K562 (cell line): ENCODE results near the gene OXLD1. TPM values are rescaled to one million over a fixed set of nuclear protein-coding genes. Genes with fewer than 3 reads are reported as not detected.

Source experiments
- ATAC-seq: fragments of 200-7000 bp; cut with Tn5 transposase; 3 replicates; pipeline ENCODE4 v1.9.1; 2020; ENCODE audit warnings: moderate library complexity
- BruUV-seq: library from RNA; stranded (reverse); fragments of 400-500 nt; replicated peaks from 2 replicates; lab custom pipeline; 2021; lab: Mats Ljungman, UMichigan
- CTCF ChIA-PET: fragments of 300-600 bp; formaldehyde crosslinking; extraction: SDS; loops from one replicate; lab custom pipeline; 2021; ENCODE audit warnings: low intra/inter-chr PET ratio; lab: Yijun Ruan, JAX
- POLR2A ChIA-PET: fragments of 300-600, 350-650 bp; sonication (Branson Sonifier 250); formaldehyde crosslinking; extraction: SDS; loops from one replicate; lab custom pipeline; 2021; ENCODE audit warnings: antibody characterized with exemption, inconsistent platforms; lab: Yijun Ruan, JAX
- DNase-seq, 4 experiments: peaks; one replicate each; pipeline versions ENCODE4 v3.0.0 to v3.0.0-alpha.2; 2011 to 2018; ENCODE audit warnings: low spot score in 3 of 4, mixed read lengths in 3 of 4; ENCODE audit errors: extremely low read depth in 1 of 4
- FAIRE-seq: peaks from 2 replicates; lab custom pipeline; 2011; peaks lifted over from hg19 to GRCh38; lab: Jason Lieb, UNC
- H2AFZ ChIP-seq: 2 replicates; pipeline ENCODE4 v1.6.0; 2011; ENCODE audit warnings: low read depth, low read length, control low read depth, inconsistent platforms
- H3K27ac ChIP-seq: fragments of 200-600 bp; 3 replicates; pipeline ENCODE4 v1.8.0; 2011; ENCODE audit warnings: low read depth, mild to moderate bottlenecking, control low read depth, inconsistent platforms, low read length, moderate library complexity, mixed read lengths; ENCODE audit errors: extremely low read depth
- H3K27me3 ChIP-seq, 2 experiments: fragments of 300-600 bp in 1 of 2; 2 replicates in 1 of 2; 3 replicates in 1 of 2; pipeline versions ENCODE4 v1.6.0 to v1.8.0; 2011; ENCODE audit warnings: inconsistent platforms in 2 of 2, low read length in 2 of 2, mild to moderate bottlenecking in 1 of 2, mixed read lengths in 1 of 2, moderate library complexity in 1 of 2; ENCODE audit not compliant: control insufficient read depth in 2 of 2, insufficient read depth in 2 of 2
- H3K36me3 ChIP-seq: fragments of 300-600 bp; 3 replicates; pipeline ENCODE4 v1.8.0; 2011; ENCODE audit warnings: mild to moderate bottlenecking, low read length, inconsistent platforms; ENCODE audit not compliant: control insufficient read depth, insufficient read depth
- H3K4me1 ChIP-seq, 2 experiments: fragments of 200-600 bp in 1 of 2; replicated peaks in 1 of 2; 2 replicates in 1 of 2; 3 replicates in 1 of 2; pipeline versions ENCODE4 v1.5.1 to v1.8.0; 2011; ENCODE audit warnings: inconsistent platforms in 2 of 2, low read length in 2 of 2, mild to moderate bottlenecking in 1 of 2, mixed read lengths in 1 of 2, moderate library complexity in 1 of 2; ENCODE audit not compliant: control insufficient read depth in 2 of 2, insufficient read depth in 2 of 2
- H3K4me2 ChIP-seq: 2 replicates; pipeline ENCODE4 v1.6.1; 2011; ENCODE audit warnings: low read length, control low read depth, inconsistent platforms, mixed read lengths; ENCODE audit not compliant: insufficient read depth
- H3K4me3 ChIP-seq: fragments of 200-600 bp; sonication (generic), shearing (Covaris generic); 2 replicates; pipeline ENCODE4 v1.5.1; 2016; ENCODE audit warnings: control low read depth, inconsistent platforms
- H3K79me2 ChIP-seq: fragments of 200-600 bp; 3 replicates; pipeline ENCODE4 v1.8.0; 2011; ENCODE audit warnings: low read length, inconsistent platforms; ENCODE audit not compliant: control insufficient read depth, insufficient read depth
- H3K9ac ChIP-seq, 2 experiments: 2 replicates each; pipeline versions ENCODE4 v1.6.0 to v1.6.1; 2011; ENCODE audit warnings: low read depth in 2 of 2, low read length in 2 of 2, control low read depth in 1 of 2, inconsistent platforms in 1 of 2, mild to moderate bottlenecking in 1 of 2, mixed read lengths in 1 of 2; ENCODE audit not compliant: insufficient read depth in 1 of 2
- H3K9me1 ChIP-seq: one replicate; pipeline ENCODE4 v1.6.0; 2011; ENCODE audit warnings: inconsistent platforms, mild to moderate bottlenecking, low read length, moderate library complexity; ENCODE audit not compliant: control insufficient read depth, insufficient read depth
- H3K9me3 ChIP-seq: replicated peaks from 2 replicates; pipeline ENCODE4 v1.5.1; 2011; ENCODE audit warnings: low read depth, low read length, inconsistent platforms; ENCODE audit not compliant: control insufficient read depth, insufficient read depth
- H4K20me1 ChIP-seq: replicated peaks from 2 replicates; pipeline ENCODE4 v1.6.1; 2011; ENCODE audit warnings: low read length, inconsistent platforms, mixed read lengths; ENCODE audit not compliant: control insufficient read depth, insufficient read depth
- CTCF ChIP-seq, 3 experiments: IDR thresholded peaks in 2 of 3; conservative IDR thresholded peaks in 1 of 3; 2 replicates each; pipeline ENCODE4 v1.5.1; 2011 to 2012; ENCODE audit warnings: low read length in 3 of 3, mild to moderate bottlenecking in 3 of 3, control low read depth in 2 of 3, improper control_type of control experiment in 1 of 3, inconsistent platforms in 1 of 3, low read depth in 1 of 3, mixed read lengths in 1 of 3, moderate library complexity in 1 of 3; ENCODE audit not compliant: insufficient read depth in 2 of 3
- POLR2G ChIP-seq: fragments of 200-400 bp; formaldehyde crosslinking; IDR thresholded peaks from 2 replicates; pipeline ENCODE4 v1.6.1; 2017; ENCODE audit warnings: low read depth, mild to moderate bottlenecking, antibody characterized with exemption, low read length, moderate library complexity
- RBFOX2 ChIP-seq: fragments of 200-400 bp; formaldehyde crosslinking; IDR thresholded peaks from 2 replicates; pipeline ENCODE4 v1.6.1; 2017; ENCODE audit warnings: low read depth, mild to moderate bottlenecking, low read length, moderate library complexity
- TFAM ChIP-seq: fragments of 250-450 bp; sonication (Bioruptor Pico); conservative IDR thresholded peaks from 2 replicates; pipeline ENCODE4 v1.5.0; 2021; ENCODE audit warnings: mild to moderate bottlenecking, moderate library complexity
- WGBS: fragments of 100-300 bp; shearing (Covaris generic); methylation state at CpG from one replicate; pipeline ENCODE4 v1.1.6; 2016; ENCODE audit warnings: low coverage, mixed read lengths; ENCODE audit not compliant: insufficient coverage; ENCODE audit errors: missing lambda C conversion rate; 5-methylcytosine and 5-hydroxymethylcytosine counted together
- in situ Hi-C: fragments of 300-500 bp; cut with MboI; formaldehyde crosslinking; loops from 4 replicates; pipeline ENCODE4 v1.15.0; 2018; ENCODE audit warnings: inconsistent platforms, mixed read lengths
- intact Hi-C: fragments of 100-400 bp; cut with micrococcal nuclease; formaldehyde crosslinking; loops from 2 replicates; pipeline ENCODE4 v1.14.2; 2022
- polyA plus RNA-seq, 8 experiments: library from polyadenylated mRNA; depleted of rRNA in 4 of 8; stranded (reverse) in 5 of 8; unstranded in 3 of 8; fragments of >200 nt; fragmentation: Nextera tagmentation in 2 of 8; fragmentation: Illumina TruSeq in 1 of 8; extraction: Ambion mirVana in 2 of 8; extraction: Trizol in 1 of 8; gene quantifications; 2 replicates each; pipeline versions ENCODE4 v1.2.1 to v1.2.3, GENCODE V29; 2011 to 2014; ENCODE audit warnings: inconsistent platforms in 1 of 8, missing spikeins in 1 of 8
- total RNA-seq, 7 experiments: library from RNA; depleted of rRNA in 6 of 7; stranded (reverse); fragments of >200 nt in 6 of 7; fragmentation: Illumina TruSeq in 2 of 7; extraction: Trizol in 2 of 7; gene quantifications; 2 replicates each; pipeline versions ENCODE4 v1.2.1 to v1.2.3, GENCODE V29; 2011 to 2021; ENCODE audit warnings: low replicate concordance in 1 of 7
- TF ChIP-seq, protein P1 (sequence below), 2 experiments: fragments of 150-350 bp in 1 of 2; IDR thresholded peaks; 2 replicates each; pipeline ENCODE4 v1.6.1; 2012 to 2016; ENCODE audit warnings: low read depth in 2 of 2, low read length in 2 of 2, mild to moderate bottlenecking in 1 of 2, moderate library complexity in 1 of 2
- TF ChIP-seq, protein P2 (sequence below): sonication (generic); formaldehyde crosslinking; IDR thresholded peaks from 2 replicates; pipeline ENCODE4 v1.8.1; 2023; ENCODE audit warnings: mild to moderate bottlenecking, missing genetic modification reagents

OXLD1 gene
- total and polyA plus RNA-seq, 9 of the 15 experiments (the other 6 are each of a cell fraction or from before 2014, with no cell fraction given): 4.4 to 115 (median 29.3) TPM

DNA sequence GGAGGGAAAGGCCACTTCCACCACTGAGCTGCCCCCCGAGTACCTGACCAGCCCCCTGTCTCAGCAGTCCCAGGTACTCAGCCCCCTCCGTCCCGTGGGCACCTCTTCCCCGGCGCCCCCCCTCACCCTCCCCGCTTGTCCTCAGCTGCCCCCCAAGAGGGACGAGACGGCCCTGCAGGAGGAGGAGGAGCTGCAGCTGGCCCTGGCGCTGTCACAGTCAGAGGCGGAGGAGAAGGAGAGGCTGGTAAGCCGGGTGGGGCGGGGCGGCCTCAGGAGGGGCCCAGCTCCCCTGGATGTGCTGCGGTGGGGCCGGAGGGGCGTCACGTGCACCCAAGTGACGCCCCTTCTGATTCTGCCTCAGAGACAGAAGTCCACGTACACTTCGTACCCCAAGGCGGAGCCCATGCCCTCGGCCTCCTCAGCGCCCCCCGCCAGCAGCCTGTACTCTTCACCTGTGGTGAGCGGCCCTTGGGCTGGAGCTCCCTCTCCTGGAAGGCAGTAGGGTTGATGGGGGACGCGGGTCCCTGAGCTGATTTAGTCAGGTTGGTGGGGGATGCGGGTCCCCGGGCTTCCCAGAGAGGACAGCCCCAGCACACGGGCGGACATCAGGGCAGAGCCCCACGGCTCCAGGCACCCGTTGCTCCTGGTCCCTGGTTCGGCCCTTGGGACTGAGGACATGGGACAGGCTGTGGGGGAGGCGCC, 27.3 kb upstream of the OXLD1 start:
- H3K79me2 ChIP-seq: no peaks in the 10 kb centered on the region; the same call in 2 of the 3 replicates
- H3K9me3 ChIP-seq: no peaks in the 10 kb centered on the region
- H3K4me1 ChIP-seq: peaks cover 0 to 51% of the 10 kb centered on the region in 2 experiments; a peak in 2 of 5 replicates
- no peak overlapping the region for H3K27ac ChIP-seq
- POLR2A ChIA-PET: interaction anchor here (1.2 to 4.7 kb wide), 2 partner anchors 9 to 10 kb away, joined by 7 to 41 read pairs; partner anchors contain the start of genes ARL16, HGS and MRPL12
- no peak for FAIRE-seq
- ATAC-seq: peak; percentile 56
- TF ChIP-seq, protein P1, sequence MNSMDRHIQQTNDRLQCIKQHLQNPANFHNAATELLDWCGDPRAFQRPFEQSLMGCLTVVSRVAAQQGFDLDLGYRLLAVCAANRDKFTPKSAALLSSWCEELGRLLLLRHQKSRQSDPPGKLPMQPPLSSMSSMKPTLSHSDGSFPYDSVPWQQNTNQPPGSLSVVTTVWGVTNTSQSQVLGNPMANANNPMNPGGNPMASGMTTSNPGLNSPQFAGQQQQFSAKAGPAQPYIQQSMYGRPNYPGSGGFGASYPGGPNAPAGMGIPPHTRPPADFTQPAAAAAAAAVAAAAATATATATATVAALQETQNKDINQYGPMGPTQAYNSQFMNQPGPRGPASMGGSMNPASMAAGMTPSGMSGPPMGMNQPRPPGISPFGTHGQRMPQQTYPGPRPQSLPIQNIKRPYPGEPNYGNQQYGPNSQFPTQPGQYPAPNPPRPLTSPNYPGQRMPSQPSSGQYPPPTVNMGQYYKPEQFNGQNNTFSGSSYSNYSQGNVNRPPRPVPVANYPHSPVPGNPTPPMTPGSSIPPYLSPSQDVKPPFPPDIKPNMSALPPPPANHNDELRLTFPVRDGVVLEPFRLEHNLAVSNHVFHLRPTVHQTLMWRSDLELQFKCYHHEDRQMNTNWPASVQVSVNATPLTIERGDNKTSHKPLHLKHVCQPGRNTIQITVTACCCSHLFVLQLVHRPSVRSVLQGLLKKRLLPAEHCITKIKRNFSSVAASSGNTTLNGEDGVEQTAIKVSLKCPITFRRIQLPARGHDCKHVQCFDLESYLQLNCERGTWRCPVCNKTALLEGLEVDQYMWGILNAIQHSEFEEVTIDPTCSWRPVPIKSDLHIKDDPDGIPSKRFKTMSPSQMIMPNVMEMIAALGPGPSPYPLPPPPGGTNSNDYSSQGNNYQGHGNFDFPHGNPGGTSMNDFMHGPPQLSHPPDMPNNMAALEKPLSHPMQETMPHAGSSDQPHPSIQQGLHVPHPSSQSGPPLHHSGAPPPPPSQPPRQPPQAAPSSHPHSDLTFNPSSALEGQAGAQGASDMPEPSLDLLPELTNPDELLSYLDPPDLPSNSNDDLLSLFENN (IDR thresholded peaks at IDR 0.05; ENCODE audit: low read depth in 2 of 2, low read length in 2 of 2): no peak
- TF ChIP-seq CTCF (IDR thresholded peaks at IDR 0.05 in 2 of 3, conservative IDR thresholded peaks at IDR 0.05 in 1 of 3; ENCODE audit: insufficient read depth in 2 of 3, low read depth in 1 of 3, low read length in 3 of 3): peak; percentile 25 to 90 (median 50); a peak in 4 of 6 replicates
- peak; percentile 42; the same call in 1 of the 2 replicates for TF ChIP-seq POLR2G
- TF ChIP-seq, protein P2, sequence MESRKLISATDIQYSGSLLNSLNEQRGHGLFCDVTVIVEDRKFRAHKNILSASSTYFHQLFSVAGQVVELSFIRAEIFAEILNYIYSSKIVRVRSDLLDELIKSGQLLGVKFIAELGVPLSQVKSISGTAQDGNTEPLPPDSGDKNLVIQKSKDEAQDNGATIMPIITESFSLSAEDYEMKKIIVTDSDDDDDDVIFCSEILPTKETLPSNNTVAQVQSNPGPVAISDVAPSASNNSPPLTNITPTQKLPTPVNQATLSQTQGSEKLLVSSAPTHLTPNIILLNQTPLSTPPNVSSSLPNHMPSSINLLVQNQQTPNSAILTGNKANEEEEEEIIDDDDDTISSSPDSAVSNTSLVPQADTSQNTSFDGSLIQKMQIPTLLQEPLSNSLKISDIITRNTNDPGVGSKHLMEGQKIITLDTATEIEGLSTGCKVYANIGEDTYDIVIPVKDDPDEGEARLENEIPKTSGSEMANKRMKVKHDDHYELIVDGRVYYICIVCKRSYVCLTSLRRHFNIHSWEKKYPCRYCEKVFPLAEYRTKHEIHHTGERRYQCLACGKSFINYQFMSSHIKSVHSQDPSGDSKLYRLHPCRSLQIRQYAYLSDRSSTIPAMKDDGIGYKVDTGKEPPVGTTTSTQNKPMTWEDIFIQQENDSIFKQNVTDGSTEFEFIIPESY (CRISPR knock-in tag): peak; percentile 96
- TF ChIP-seq RBFOX2: 0 out of 2 replicates have a peak, but pooled peaks have one; percentile 5
- no peak for TF ChIP-seq TFAM
- H3K4me2 ChIP-seq: no peak overlapping the region
- peaks cover 9% of the 10 kb centered on the region; the same call in 1 of the 2 replicates for H4K20me1 ChIP-seq
- intact Hi-C loops: no loop called here
- no peak overlapping the region for H3K4me3 ChIP-seq
- no peaks in the 10 kb centered on the region for H3K27me3 ChIP-seq
- CTCF ChIA-PET: no interaction called here
- H3K9me1 ChIP-seq: peaks cover 3% of the 10 kb centered on the region
- in situ Hi-C loops: no loop called here
- WGBS: 87% methylated on average over 20 of the region's 35 CpGs
- peaks cover 100% of the 10 kb centered on the region; the same call in 2 of the 3 replicates for H3K36me3 ChIP-seq
- peak in 2 of 4 experiments; percentile 34 to 37 for DNase-seq
- H3K9ac ChIP-seq: peak overlapping the region in 1 of 2 experiments; percentile 26; a peak in 1 of 4 replicates
- no peak overlapping the region for H2AFZ ChIP-seq
- no TSS peak for BruUV-seq
